IPS-18c (cell line): ENCODE measurements around the gene DUSP28.
"Not testable (repeated sequence)": the region's sequence is repeated elsewhere in the genome, so short reads cannot be mapped to it uniquely, and the experiment has no call there.

Experiments
- H3K4me3 ChIP-seq: 2 replicates; pipeline ENCODE4 v1.7.0; 2013; ENCODE audit warnings: low read depth, mild to moderate bottlenecking, low read length, moderate library complexity; ENCODE audit not compliant: insufficient read depth
- H3K9me3 ChIP-seq: one replicate; pipeline ENCODE4 v1.6.1; 2013; ENCODE audit warnings: mild to moderate bottlenecking, low read length, moderate library complexity; ENCODE audit not compliant: control insufficient read depth, insufficient read depth

Gene DUSP28

DNA sequence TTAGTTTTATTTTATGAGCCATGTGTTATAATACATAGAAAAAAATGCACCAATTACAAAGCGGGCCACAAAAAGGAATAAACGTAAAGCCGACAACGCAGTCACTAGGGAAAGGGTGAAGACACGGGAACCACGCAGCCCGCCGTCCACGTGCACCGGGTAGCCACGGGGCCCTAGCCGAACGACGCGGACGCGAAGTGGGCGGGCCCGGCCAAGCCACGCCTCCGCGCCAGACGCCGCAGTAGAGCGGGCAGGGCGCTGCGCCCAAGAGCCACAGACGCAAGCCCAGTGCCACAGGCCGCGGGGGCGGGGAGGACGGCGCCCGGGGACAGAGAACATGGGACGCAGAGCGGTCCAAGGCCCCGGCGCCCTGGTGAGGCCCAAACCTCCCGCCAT is at the start of gene DUSP28:
TSS of gene DUSP28 (plus strand) at position 274 of the 396 bp plus-strand sequence. CDS start 328 bp downstream, outside the sequence.
- Histone ChIP-seq H3K4me3 (peak within 1 kb of the TSS; percentile 79), H3K9me3 (peaks cover 2% of the 10 kb centered on the region)

- no peak overlapping the region for H3K4me3 ChIP-seq
- no peaks in the 10 kb centered on the region for H3K9me3 ChIP-seq
Observed at GRCh38 chr2:240510513-240511210, 49.5 kb upstream of the DUSP28 start.

GRCh38 chr2:240511351-240512108 is 48.6 kb upstream of the DUSP28 start:
- no peak overlapping the region for H3K4me3 ChIP-seq
- no peaks in the 10 kb centered on the region for H3K9me3 ChIP-seq

DNA sequence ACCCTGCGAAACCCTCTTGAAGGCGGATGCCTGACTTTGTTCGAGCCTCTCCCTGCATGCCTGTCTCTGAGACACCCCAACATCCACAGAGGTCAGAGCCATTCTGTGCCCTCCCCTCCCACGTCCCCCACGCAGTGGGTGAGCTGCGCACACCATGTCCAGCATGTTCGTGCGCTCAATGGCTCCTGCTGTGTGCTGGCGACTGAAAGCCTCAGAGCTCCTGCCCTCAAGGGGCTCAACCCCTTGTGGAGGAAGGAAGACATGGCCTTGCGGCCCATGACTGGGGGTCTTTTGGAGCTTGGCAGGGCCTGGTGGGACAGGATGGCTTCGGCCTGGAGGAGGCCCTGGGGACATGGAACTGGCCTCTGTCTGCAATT is 48.1 kb upstream of the DUSP28 start:
- no peaks in the 10 kb centered on the region for H3K9me3 ChIP-seq
- H3K4me3 ChIP-seq, result no peak overlapping the region

GRCh38 chr2:240512666-240513535 is 47.3 kb upstream of the DUSP28 start:
- Histone ChIP-seq H3K4me3 (no peak overlapping the region), H3K9me3 (no peaks in the 10 kb centered on the region)

- Histone ChIP-seq H3K9me3 (no peaks in the 10 kb centered on the region), H3K4me3 (no peak overlapping the region)
Observed at GRCh38 chr2:240513549-240514287, 46.4 kb upstream of the DUSP28 start.

DNA sequence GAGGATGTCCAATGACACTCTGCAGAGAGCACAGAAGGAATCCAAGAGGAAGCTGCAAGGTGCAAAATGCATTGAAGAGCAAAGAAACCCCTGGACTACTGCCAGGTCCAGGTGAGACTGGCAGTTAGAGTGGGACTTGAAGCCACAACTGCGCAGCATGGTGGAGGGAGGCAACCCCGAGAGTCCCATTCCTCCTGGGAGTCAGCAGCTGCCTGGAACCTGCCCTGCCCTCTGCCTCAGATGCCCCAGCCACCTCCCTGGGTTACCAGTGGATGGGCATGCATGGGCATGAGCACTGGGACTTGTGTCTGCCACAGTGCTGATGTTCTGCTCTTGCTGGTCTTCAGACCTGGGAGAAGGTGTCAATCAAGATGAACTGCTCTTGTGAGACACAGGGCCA is 45.5 kb upstream of the DUSP28 start:
- H3K9me3 ChIP-seq, result no peaks in the 10 kb centered on the region
- H3K4me3 ChIP-seq, result no peak overlapping the region

- H3K4me3 ChIP-seq, result no peak overlapping the region
- no peaks in the 10 kb centered on the region for H3K9me3 ChIP-seq
Observed at GRCh38 chr2:240517342-240517741, 42.8 kb upstream of the DUSP28 start.

GRCh38 chr2:240518981-240519380 is 41.2 kb upstream of the DUSP28 start:
- no peak overlapping the region for H3K4me3 ChIP-seq
- no peaks in the 10 kb centered on the region for H3K9me3 ChIP-seq

DNA sequence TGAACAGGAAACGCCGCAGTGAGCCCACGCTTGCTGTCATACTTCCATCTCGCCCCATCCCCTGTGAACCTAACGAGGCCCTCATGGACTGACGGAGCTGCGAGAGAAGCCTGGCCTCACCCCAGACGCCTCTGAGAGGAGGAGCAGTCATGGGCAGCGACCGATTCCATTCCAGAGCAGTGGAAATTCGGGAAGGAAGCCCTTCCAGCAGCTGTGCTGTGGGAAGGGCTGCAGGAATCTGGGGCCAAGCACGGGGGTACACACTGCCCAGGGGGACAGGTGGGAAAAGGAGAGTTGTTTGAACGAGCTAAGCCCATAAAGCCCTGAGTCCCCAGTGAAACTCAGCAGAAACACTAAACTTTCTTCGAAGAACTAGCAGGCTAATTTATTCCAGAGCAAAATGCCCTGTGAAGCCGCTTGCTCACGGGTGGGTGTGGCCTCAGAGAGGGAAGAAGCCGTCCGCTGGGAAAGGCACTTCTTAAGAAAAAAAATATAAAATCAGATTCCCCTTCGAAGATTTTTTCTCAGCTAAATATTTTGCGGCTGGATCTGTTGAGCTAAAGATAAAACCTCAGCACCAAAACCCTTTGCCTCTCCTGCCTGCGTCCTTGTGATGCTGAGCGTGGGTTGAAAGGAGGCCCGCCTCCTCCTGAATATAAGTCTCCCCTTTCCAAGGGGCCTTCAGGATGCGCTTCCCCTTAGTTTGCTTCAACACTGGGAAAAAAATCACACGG is 40.6 kb upstream of the DUSP28 start:
- no peaks in the 10 kb centered on the region for H3K9me3 ChIP-seq
- peak overlapping the region; percentile 50; the same call in 1 of the 2 replicates for H3K4me3 ChIP-seq

DNA sequence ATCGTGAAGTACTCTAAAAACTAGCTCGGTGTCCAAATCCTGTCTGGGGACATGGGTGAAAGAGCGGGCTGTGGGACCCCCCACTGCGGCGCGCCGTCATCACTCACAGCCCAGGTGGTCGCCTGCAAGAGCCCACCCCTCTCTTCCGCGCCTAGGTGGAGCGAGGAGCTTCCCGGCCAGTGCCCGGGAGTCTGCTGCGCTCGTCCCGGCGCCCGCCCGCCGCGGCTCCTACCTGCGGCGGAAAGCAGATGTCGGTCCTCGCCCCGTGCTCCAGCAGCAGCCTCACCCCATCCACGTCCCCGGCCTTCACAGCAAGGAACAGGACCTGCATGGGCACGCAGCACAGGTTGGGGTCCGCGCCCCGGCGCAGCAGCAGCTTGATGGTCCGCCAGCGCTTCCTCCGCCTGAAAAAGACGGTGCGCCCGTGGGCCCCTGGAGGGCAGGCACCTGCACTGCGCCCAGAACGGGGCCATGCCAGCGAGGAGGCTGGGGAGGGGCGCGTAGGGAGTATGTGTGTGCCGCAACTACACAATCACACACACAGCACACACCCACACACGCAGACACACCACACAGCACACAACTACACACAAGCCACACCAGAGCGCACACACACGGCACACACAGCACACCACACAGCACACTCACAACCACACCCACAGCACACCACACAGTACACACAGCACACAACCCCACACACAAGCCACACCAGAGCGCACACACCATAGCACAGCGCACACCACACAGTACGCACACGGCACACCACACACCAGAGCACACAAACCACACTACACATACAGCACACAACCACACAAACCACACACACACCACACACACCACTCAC is 39.8 kb upstream of the DUSP28 start:
- Histone ChIP-seq H3K9me3 (peaks cover 2% of the 10 kb centered on the region), H3K4me3 (peak overlapping the region; percentile 50)

DNA sequence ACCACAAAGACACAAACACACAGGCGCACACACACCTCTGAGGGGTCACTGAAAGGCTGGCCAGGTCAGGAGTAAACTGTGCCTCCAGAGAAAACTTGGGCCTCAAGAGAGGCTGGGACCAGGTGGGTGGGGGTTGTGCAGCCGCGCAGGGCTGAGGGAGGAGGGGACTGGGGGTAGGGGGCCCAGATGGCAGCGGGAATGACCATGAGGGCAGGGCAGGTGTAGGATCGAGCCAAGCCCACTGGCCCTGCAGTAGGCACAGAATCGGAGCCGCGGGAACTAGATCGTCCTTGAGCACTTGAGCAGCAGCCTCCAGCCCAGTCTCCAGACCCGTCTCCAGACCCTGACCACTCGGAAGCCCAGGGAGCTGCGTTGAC is 39.2 kb upstream of the DUSP28 start:
- H3K9me3 ChIP-seq, result peaks cover 7% of the 10 kb centered on the region
- no peak overlapping the region for H3K4me3 ChIP-seq

DNA sequence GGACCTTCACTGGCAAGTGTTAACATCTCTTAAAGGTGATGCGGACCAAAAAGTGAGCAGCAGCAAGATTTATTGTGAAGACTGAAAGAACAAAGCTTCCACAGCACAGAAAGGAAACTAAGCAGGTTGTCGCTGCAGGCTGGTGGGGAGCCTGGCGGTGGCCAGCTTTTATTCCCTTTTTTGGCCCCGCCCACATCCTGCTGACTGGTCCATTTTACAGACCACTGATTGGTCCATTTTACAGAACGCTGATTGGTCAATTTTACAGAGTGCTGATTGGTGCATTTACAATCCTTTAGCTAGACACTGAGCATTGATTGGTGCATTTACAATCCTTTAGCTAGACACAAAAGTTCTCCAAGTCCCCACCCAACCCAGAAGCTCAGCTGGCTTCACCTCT is 38.3 kb upstream of the DUSP28 start:
- not testable (repeated sequence) for H3K9me3 ChIP-seq, H3K4me3 ChIP-seq

- peaks cover 10% of the 10 kb centered on the region for H3K9me3 ChIP-seq
Observed at GRCh38 chr2:240522406-240522805, 37.8 kb upstream of the DUSP28 start.

GRCh38 chr2:240523451-240524281 is 36.5 kb upstream of the DUSP28 start:
- H3K9me3 ChIP-seq, result peaks cover 10% of the 10 kb centered on the region

More at GRCh38 chr2:240522406-240522805, 37.8 kb upstream of the DUSP28 start:
- H3K4me3 ChIP-seq, result no peak overlapping the region

More at GRCh38 chr2:240523451-240524281, 36.5 kb upstream of the DUSP28 start:
- no peak overlapping the region for H3K4me3 ChIP-seq
